H9 (cell line): ENCODE data around the gene ARHGDIA. TPM values are rescaled to one million over a fixed set of nuclear protein-coding genes. Genes with fewer than 3 reads are reported as not detected.
A peak's percentile ranks its signal among the peaks of the same experiment; 100 is the strongest.

ENCODE experiments used
- DNase-seq: peaks from one replicate; pipeline ENCODE4 v3.0.0-alpha.2; 2017
- H2AFZ ChIP-seq: one replicate; pipeline ENCODE4 v1.6.1; 2013; ENCODE audit warnings: mild to moderate bottlenecking, low read length, control low read depth, moderate library complexity
- H2AK5ac ChIP-seq: 2 replicates; pipeline ENCODE4 v1.6.1; 2013; ENCODE audit warnings: low read length, control low read depth, mixed read lengths; ENCODE audit not compliant: insufficient read length
- H2BK120ac ChIP-seq: one replicate; pipeline ENCODE4 v1.6.1; 2013; ENCODE audit warnings: low read depth, mild to moderate bottlenecking, low read length, control low read depth, inconsistent platforms; ENCODE audit not compliant: poor library complexity, severe bottlenecking
- H2BK12ac ChIP-seq: 2 replicates; pipeline ENCODE4 v1.6.1; 2013; ENCODE audit warnings: low read length, control low read depth, mixed read lengths, low read depth; ENCODE audit not compliant: insufficient read length
- H2BK15ac ChIP-seq: 2 replicates; pipeline ENCODE4 v1.6.1; 2013; ENCODE audit warnings: low read depth, low read length, control low read depth
- H2BK20ac ChIP-seq: one replicate; pipeline ENCODE4 v1.6.1; 2013; ENCODE audit warnings: low read depth, mild to moderate bottlenecking, low read length, control low read depth, inconsistent platforms; ENCODE audit not compliant: poor library complexity, severe bottlenecking
- H2BK5ac ChIP-seq: 2 replicates; pipeline ENCODE4 v1.6.1; 2013; ENCODE audit warnings: low read length, control low read depth, mixed read lengths; ENCODE audit not compliant: insufficient read length
- H3K14ac ChIP-seq: 2 replicates; pipeline ENCODE4 v1.6.1; 2013; ENCODE audit warnings: low read length, control low read depth; ENCODE audit not compliant: insufficient read depth
- H3K18ac ChIP-seq: 2 replicates; pipeline ENCODE4 v1.6.1; 2013; ENCODE audit warnings: low read depth, mild to moderate bottlenecking, mixed read lengths, low read length, control low read depth; ENCODE audit not compliant: insufficient read length
- H3K23ac ChIP-seq: 2 replicates; pipeline ENCODE4 v1.6.1; 2013; ENCODE audit warnings: low read length, control low read depth, mixed read lengths, low read depth; ENCODE audit not compliant: insufficient read length
- H3K23me2 ChIP-seq: 2 replicates; pipeline ENCODE4 v1.6.1; 2013; ENCODE audit warnings: low read depth, mild to moderate bottlenecking, mixed read lengths, low read length, control low read depth; ENCODE audit not compliant: insufficient read length, poor library complexity, severe bottlenecking
- H3K27ac ChIP-seq: 2 replicates; pipeline ENCODE4 v1.5.1; 2013; ENCODE audit warnings: low read length, control low read depth, mixed read lengths, low read depth; ENCODE audit not compliant: insufficient read length
- H3K27me3 ChIP-seq: 2 replicates; pipeline ENCODE4 v1.6.1; 2013; ENCODE audit warnings: low read length, control low read depth, inconsistent platforms; ENCODE audit not compliant: insufficient read depth
- H3K4ac ChIP-seq: 2 replicates; pipeline ENCODE4 v1.6.1; 2013; ENCODE audit warnings: low read depth, mild to moderate bottlenecking, control low read depth, inconsistent platforms, low read length, moderate library complexity
- H3K4me1 ChIP-seq: 2 replicates; pipeline ENCODE4 v1.6.1; 2013; ENCODE audit warnings: low read length, control low read depth, inconsistent platforms; ENCODE audit not compliant: insufficient read depth
- H3K4me2 ChIP-seq: 2 replicates; pipeline ENCODE4 v1.6.1; 2013; ENCODE audit warnings: low read length, control low read depth, mixed read lengths; ENCODE audit not compliant: insufficient read length, insufficient read depth
- H3K56ac ChIP-seq: 2 replicates; pipeline ENCODE4 v1.6.1; 2013; ENCODE audit warnings: low read depth, mild to moderate bottlenecking, mixed read lengths, low read length, control low read depth; ENCODE audit not compliant: insufficient read length
- H3K79me1 ChIP-seq: 2 replicates; pipeline ENCODE4 v1.6.1; 2013; ENCODE audit warnings: low read depth, mild to moderate bottlenecking, moderate library complexity, low read length, control low read depth, inconsistent platforms; ENCODE audit not compliant: insufficient read depth, poor library complexity, severe bottlenecking
- H3K79me2 ChIP-seq: 2 replicates; pipeline ENCODE4 v1.6.1; 2013; ENCODE audit warnings: low read length, control low read depth, inconsistent platforms; ENCODE audit not compliant: insufficient read depth
- H3K9ac ChIP-seq: 2 replicates; pipeline ENCODE4 v1.6.1; 2013; ENCODE audit warnings: low read length, control low read depth, mixed read lengths; ENCODE audit not compliant: insufficient read length; ENCODE audit errors: extremely low read depth
- H3K9me3 ChIP-seq: one replicate; pipeline ENCODE4 v1.6.1; 2013; ENCODE audit warnings: low read depth, low read length, inconsistent platforms; ENCODE audit not compliant: control insufficient read depth
- H3T11ph ChIP-seq: one replicate; pipeline ENCODE4 v1.6.1; 2013; ENCODE audit warnings: mild to moderate bottlenecking, low read length, control low read depth, inconsistent platforms
- H4K20me1 ChIP-seq: one replicate; pipeline ENCODE4 v1.6.1; 2013; ENCODE audit not compliant: control insufficient read depth, insufficient read length, insufficient read depth
- H4K5ac ChIP-seq: 2 replicates; pipeline ENCODE4 v1.6.1; 2013; ENCODE audit warnings: low read depth, mild to moderate bottlenecking, mixed read lengths, low read length, control low read depth; ENCODE audit not compliant: insufficient read length
- H4K8ac ChIP-seq: replicated peaks from 2 replicates; pipeline ENCODE4 v1.6.1; 2013; ENCODE audit warnings: low read length, control low read depth, mixed read lengths, low read depth; ENCODE audit not compliant: insufficient read length
- H4K91ac ChIP-seq: 2 replicates; pipeline ENCODE4 v1.6.1; 2013; ENCODE audit warnings: low read depth, mild to moderate bottlenecking, moderate library complexity, mixed read lengths, low read length, control low read depth; ENCODE audit not compliant: insufficient read length
- H3K27ac Mint-ChIP-seq, 3 experiments: 2 replicates in 2 of 3; 3 replicates in 1 of 3; pipeline ENCODE4 v1.8.0; 2020 to 2021; ENCODE audit warnings: mixed read lengths in 3 of 3, mild to moderate bottlenecking in 1 of 3, moderate library complexity in 1 of 3
- H3K27me3 Mint-ChIP-seq: 2 replicates; pipeline ENCODE4 v1.8.0; 2021; ENCODE audit warnings: low read depth, mild to moderate bottlenecking, moderate library complexity, mixed read lengths
- H3K36me3 Mint-ChIP-seq, 3 experiments: 2 replicates in 2 of 3; 3 replicates in 1 of 3; pipeline ENCODE4 v1.8.0; 2020 to 2021; ENCODE audit warnings: low read depth in 3 of 3, mixed read lengths in 3 of 3; ENCODE audit not compliant: insufficient read depth in 1 of 3
- H3K4me1 Mint-ChIP-seq, 2 experiments: 2 replicates each; pipeline ENCODE4 v1.8.0; 2020; ENCODE audit warnings: mixed read lengths in 2 of 2
- H3K4me3 Mint-ChIP-seq, 2 experiments: 2 replicates in 1 of 2; 3 replicates in 1 of 2; pipeline ENCODE4 v1.8.0; 2020 to 2021; ENCODE audit warnings: mild to moderate bottlenecking in 2 of 2, mixed read lengths in 2 of 2, moderate library complexity in 1 of 2
- H3K9me3 Mint-ChIP-seq, 2 experiments: 2 replicates in 1 of 2; 3 replicates in 1 of 2; pipeline ENCODE4 v1.8.0; 2020; ENCODE audit warnings: mild to moderate bottlenecking in 2 of 2, mixed read lengths in 2 of 2, moderate library complexity in 1 of 2
- WGBS: extraction: QIAGEN DNeasy Blood & Tissue Kit; methylation state at CpG from one replicate; pipeline ENCODE4 v1.1.7; 2013; ENCODE audit warnings: missing lambda C conversion rate, low lambda C conversion rate, mixed read lengths; ENCODE audit not compliant: insufficient read length; ENCODE audit errors: extremely low coverage; 5-methylcytosine and 5-hydroxymethylcytosine counted together
- total RNA-seq: library from RNA; stranded (reverse); gene quantifications from 2 replicates; pipeline ENCODE4 v1.2.1, GENCODE V29; 2021
- TF ChIP-seq, protein P1 (sequence below): fragments of 200-600 bp; sonication (generic); conservative IDR thresholded peaks from 3 replicates; pipeline ENCODE4 v1.8.0; 2021; ENCODE audit warnings: antibody characterized with exemption, mild to moderate bottlenecking

ARHGDIA gene
- total RNA-seq, 1 experiment from 2014 or later: 247 TPM

GRCh38 chr17:81858170-81858966, 12.8 kb downstream of the ARHGDIA start:
- H3K9ac ChIP-seq: peak overlapping the region; percentile 13
- H3K27ac Mint-ChIP-seq: no peak overlapping the region; a peak in 1 of 7 replicates
- H3K9me3 Mint-ChIP-seq: peaks cover 0 to 3% of the 10 kb centered on the region in 2 experiments; a peak in 1 of 5 replicates
- peaks cover 2% of the 10 kb centered on the region for H3K27me3 Mint-ChIP-seq
- no peak overlapping the region for H4K5ac ChIP-seq
- H3K4me2 ChIP-seq: peak overlapping the region; percentile 78
- no peak overlapping the region for H2BK120ac ChIP-seq
- H3K9me3 ChIP-seq: no peaks in the 10 kb centered on the region
- H2AFZ ChIP-seq: no peak overlapping the region
- H3K4me1 Mint-ChIP-seq: peaks cover 9 to 20% of the 10 kb centered on the region in 2 experiments
- no peak overlapping the region for H3T11ph ChIP-seq
- H4K20me1 ChIP-seq: peaks cover 2% of the 10 kb centered on the region
- no peaks in the 10 kb centered on the region for H3K27me3 ChIP-seq
- no CpG with 5 or more reads among the region's 30 CpGs for WGBS
- DNase-seq: no peak
- H3K27ac ChIP-seq: no peak overlapping the region
- H2BK20ac ChIP-seq: no peak overlapping the region
- no peak overlapping the region for H2BK15ac ChIP-seq
- H3K14ac ChIP-seq: no peak overlapping the region
- H3K4me3 Mint-ChIP-seq: peak overlapping the region; percentile 82 to 88; a peak in 4 of 5 replicates
- H3K23me2 ChIP-seq: peaks cover 10% of the 10 kb centered on the region
- no peak overlapping the region for H2BK5ac ChIP-seq
- H3K79me2 ChIP-seq: peaks cover 20% of the 10 kb centered on the region; the same call in 1 of the 2 replicates
- no peak overlapping the region for H2AK5ac ChIP-seq
- peaks cover 3% of the 10 kb centered on the region; the same call in 1 of the 2 replicates for H3K4me1 ChIP-seq
- peaks cover 14% of the 10 kb centered on the region for H3K79me1 ChIP-seq
- H3K36me3 Mint-ChIP-seq: peaks cover 20 to 62% (median 55%) of the 10 kb centered on the region in 3 experiments; a peak in 6 of 7 replicates
- H4K91ac ChIP-seq: no peak overlapping the region
- H3K4ac ChIP-seq: no peak overlapping the region
- H4K8ac ChIP-seq: no peak overlapping the region
- TF ChIP-seq, protein P1, sequence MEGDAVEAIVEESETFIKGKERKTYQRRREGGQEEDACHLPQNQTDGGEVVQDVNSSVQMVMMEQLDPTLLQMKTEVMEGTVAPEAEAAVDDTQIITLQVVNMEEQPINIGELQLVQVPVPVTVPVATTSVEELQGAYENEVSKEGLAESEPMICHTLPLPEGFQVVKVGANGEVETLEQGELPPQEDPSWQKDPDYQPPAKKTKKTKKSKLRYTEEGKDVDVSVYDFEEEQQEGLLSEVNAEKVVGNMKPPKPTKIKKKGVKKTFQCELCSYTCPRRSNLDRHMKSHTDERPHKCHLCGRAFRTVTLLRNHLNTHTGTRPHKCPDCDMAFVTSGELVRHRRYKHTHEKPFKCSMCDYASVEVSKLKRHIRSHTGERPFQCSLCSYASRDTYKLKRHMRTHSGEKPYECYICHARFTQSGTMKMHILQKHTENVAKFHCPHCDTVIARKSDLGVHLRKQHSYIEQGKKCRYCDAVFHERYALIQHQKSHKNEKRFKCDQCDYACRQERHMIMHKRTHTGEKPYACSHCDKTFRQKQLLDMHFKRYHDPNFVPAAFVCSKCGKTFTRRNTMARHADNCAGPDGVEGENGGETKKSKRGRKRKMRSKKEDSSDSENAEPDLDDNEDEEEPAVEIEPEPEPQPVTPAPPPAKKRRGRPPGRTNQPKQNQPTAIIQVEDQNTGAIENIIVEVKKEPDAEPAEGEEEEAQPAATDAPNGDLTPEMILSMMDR: no peak
- no peak overlapping the region for H3K18ac ChIP-seq
- no peak overlapping the region for H3K23ac ChIP-seq
- H2BK12ac ChIP-seq: no peak overlapping the region
- no peak overlapping the region for H3K56ac ChIP-seq
